DOHH2 (cell line): ENCODE results near the gene PITRM1.

Experiments
- EZH2phosphoT487 ChIP-seq: fragments of 200-600 bp; sonication (generic); IDR thresholded peaks from 2 replicates; pipeline ENCODE4 v1.6.1; 2017; ENCODE audit warnings: borderline replicate concordance, mild to moderate bottlenecking, antibody characterized with exemption, low read length, moderate library complexity, mixed read lengths
- TF ChIP-seq, protein P1 (sequence below): fragments of 200-600 bp; sonication (generic); IDR thresholded peaks from one replicate; pipeline ENCODE4 v1.5.1; 2014; ENCODE audit warnings: antibody characterized with exemption, mild to moderate bottlenecking, low read depth, low read length; ENCODE audit not compliant: poor library complexity, severe bottlenecking

DNA sequence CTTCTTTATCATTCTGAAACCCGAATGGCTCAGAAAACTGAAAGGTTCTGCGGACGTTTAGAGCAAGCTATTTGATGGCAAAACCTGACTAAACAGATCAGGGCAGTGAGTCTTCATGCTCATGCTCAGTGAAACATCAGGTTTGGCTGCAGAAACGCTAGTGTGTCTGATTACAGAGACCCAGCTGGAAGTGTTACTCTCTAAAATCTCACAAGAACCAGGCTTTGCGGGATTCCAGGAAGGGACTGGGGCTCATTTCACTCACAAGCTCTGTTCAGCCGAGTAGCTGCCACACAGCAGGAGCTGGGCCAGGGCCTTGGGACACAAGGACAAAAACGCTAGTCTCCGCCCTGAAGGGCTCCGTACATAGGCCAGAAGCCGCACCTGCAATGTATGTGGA is 2.9 kb downstream of the PITRM1 start:
- TF ChIP-seq, protein P1, sequence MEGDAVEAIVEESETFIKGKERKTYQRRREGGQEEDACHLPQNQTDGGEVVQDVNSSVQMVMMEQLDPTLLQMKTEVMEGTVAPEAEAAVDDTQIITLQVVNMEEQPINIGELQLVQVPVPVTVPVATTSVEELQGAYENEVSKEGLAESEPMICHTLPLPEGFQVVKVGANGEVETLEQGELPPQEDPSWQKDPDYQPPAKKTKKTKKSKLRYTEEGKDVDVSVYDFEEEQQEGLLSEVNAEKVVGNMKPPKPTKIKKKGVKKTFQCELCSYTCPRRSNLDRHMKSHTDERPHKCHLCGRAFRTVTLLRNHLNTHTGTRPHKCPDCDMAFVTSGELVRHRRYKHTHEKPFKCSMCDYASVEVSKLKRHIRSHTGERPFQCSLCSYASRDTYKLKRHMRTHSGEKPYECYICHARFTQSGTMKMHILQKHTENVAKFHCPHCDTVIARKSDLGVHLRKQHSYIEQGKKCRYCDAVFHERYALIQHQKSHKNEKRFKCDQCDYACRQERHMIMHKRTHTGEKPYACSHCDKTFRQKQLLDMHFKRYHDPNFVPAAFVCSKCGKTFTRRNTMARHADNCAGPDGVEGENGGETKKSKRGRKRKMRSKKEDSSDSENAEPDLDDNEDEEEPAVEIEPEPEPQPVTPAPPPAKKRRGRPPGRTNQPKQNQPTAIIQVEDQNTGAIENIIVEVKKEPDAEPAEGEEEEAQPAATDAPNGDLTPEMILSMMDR, result no peak
- TF ChIP-seq EZH2phosphoT487, result no peak
